H1 (cell line): ENCODE results near the gene PKIB. TPM values are rescaled to one million over a fixed set of nuclear protein-coding genes. Genes with fewer than 3 reads are reported as not detected.

Experiments
- CTCF ChIA-PET: fragments of 300-600 bp; sonication (Branson Sonifier 250); formaldehyde crosslinking; loops from one replicate; lab custom pipeline; 2021; ENCODE audit not compliant: partially characterized antibody; lab: Charles Lee
- POLR2A ChIA-PET: fragments of 300-600 bp; sonication (Branson Sonifier 250); formaldehyde crosslinking; loops from one replicate; lab custom pipeline; 2021; ENCODE audit warnings: inconsistent platforms; ENCODE audit not compliant: partially characterized antibody; lab: Charles Lee
- DNase-seq, 2 experiments: peaks; one replicate each; pipeline versions ENCODE4 v3.0.0 to v3.0.0-alpha.2; 2010 to 2022; ENCODE audit warnings: low spot score in 2 of 2, low read depth in 1 of 2, mixed read lengths in 1 of 2
- FAIRE-seq: peaks from 2 replicates; lab custom pipeline; 2011; peaks lifted over from hg19 to GRCh38; lab: Jason Lieb, UNC
- H2AFZ ChIP-seq: 2 replicates; pipeline ENCODE4 v1.8.1; 2012; ENCODE audit warnings: low read length, inconsistent platforms
- H2AK5ac ChIP-seq: 2 replicates; pipeline ENCODE4 v1.6.1; 2013; ENCODE audit warnings: low read depth, low read length
- H2BK120ac ChIP-seq: replicated peaks from 2 replicates; pipeline ENCODE3; 2013; ENCODE audit warnings: low read depth, low read length, inconsistent platforms
- H2BK12ac ChIP-seq: 2 replicates; pipeline ENCODE4 v1.6.1; 2013; ENCODE audit warnings: low read depth, low read length
- H2BK15ac ChIP-seq: 2 replicates; pipeline ENCODE4 v1.6.1; 2013; ENCODE audit warnings: low read length
- H2BK20ac ChIP-seq: 2 replicates; pipeline ENCODE4 v1.6.1; 2013; ENCODE audit warnings: low read length
- H2BK5ac ChIP-seq: 2 replicates; pipeline ENCODE4 v1.6.1; 2013; ENCODE audit warnings: low read depth, low read length
- H3K14ac ChIP-seq: 2 replicates; pipeline ENCODE4 v1.6.1; 2013; ENCODE audit warnings: inconsistent platforms; ENCODE audit not compliant: insufficient read length
- H3K18ac ChIP-seq: 2 replicates; pipeline ENCODE4 v1.6.1; 2013; ENCODE audit warnings: low read length; ENCODE audit errors: extremely low read depth
- H3K23ac ChIP-seq: 2 replicates; pipeline ENCODE4 v1.6.1; 2013; ENCODE audit warnings: inconsistent platforms; ENCODE audit not compliant: insufficient read length
- H3K23me2 ChIP-seq: 2 replicates; pipeline ENCODE4 v1.6.1; 2013; ENCODE audit warnings: low read depth, low read length
- H3K27ac ChIP-seq: 2 replicates; pipeline ENCODE4 v1.6.1; 2011; ENCODE audit warnings: low read depth, low read length, inconsistent platforms
- H3K27me3 ChIP-seq, 4 experiments: replicated peaks in 1 of 4; 1 replicate in 1 of 4; 2 replicates in 3 of 4; pipeline versions ENCODE4 v1.6.1 to v1.8.1; 2011 to 2013; ENCODE audit warnings: low read length in 3 of 4, mild to moderate bottlenecking in 3 of 4, inconsistent platforms in 2 of 4, mixed read lengths in 2 of 4, moderate library complexity in 1 of 4; ENCODE audit not compliant: control insufficient read depth in 3 of 4, insufficient read depth in 3 of 4; ENCODE audit errors: extremely low read depth in 1 of 4
- H3K36me3 ChIP-seq, 4 experiments: 2 replicates each; pipeline versions ENCODE4 v1.6.1 to v1.8.1; 2011 to 2013; ENCODE audit warnings: mild to moderate bottlenecking in 4 of 4, low read length in 3 of 4, moderate library complexity in 2 of 4, control low read depth in 1 of 4, inconsistent platforms in 1 of 4; ENCODE audit not compliant: insufficient read depth in 4 of 4, control insufficient read depth in 2 of 4
- H3K4ac ChIP-seq: replicated peaks from 2 replicates; pipeline ENCODE3; 2013; ENCODE audit warnings: low read length, low read depth, mixed read lengths, inconsistent platforms; ENCODE audit not compliant: insufficient read length
- H3K4me1 ChIP-seq, 4 experiments: replicated peaks in 1 of 4; 1 replicate in 1 of 4; 2 replicates in 3 of 4; pipeline versions ENCODE4 v1.6.1 to v1.8.1; 2011 to 2013; ENCODE audit warnings: low read length in 3 of 4, inconsistent platforms in 2 of 4, mixed read lengths in 1 of 4; ENCODE audit not compliant: insufficient read depth in 4 of 4, control insufficient read depth in 3 of 4
- H3K4me2 ChIP-seq, 2 experiments: 2 replicates each; pipeline versions ENCODE4 v1.6.1 to v1.8.1; 2011 to 2013; ENCODE audit warnings: low read depth in 2 of 2, low read length in 2 of 2, control low read depth in 1 of 2, inconsistent platforms in 1 of 2, mild to moderate bottlenecking in 1 of 2; ENCODE audit not compliant: insufficient read depth in 1 of 2
- H3K4me3 ChIP-seq, 4 experiments: fragments of 200-600, 300-600 bp in 1 of 4; sonication (generic), shearing (Covaris generic), sonication (Bioruptor Twin) in 1 of 4; 2 replicates each; pipeline versions ENCODE4 v1.5.1 to v1.8.1; 2011 to 2016; ENCODE audit warnings: low read length in 4 of 4, low read depth in 3 of 4, control low read depth in 2 of 4, inconsistent platforms in 2 of 4, mild to moderate bottlenecking in 2 of 4, mixed read lengths in 1 of 4, moderate library complexity in 1 of 4; ENCODE audit not compliant: insufficient read depth in 2 of 4; ENCODE audit errors: extremely low read depth in 1 of 4
- H3K56ac ChIP-seq: replicated peaks from 2 replicates; pipeline ENCODE3; 2013; ENCODE audit warnings: low read depth, mild to moderate bottlenecking, mixed read lengths, low read length, inconsistent platforms; ENCODE audit not compliant: insufficient read length
- H3K79me1 ChIP-seq: 2 replicates; pipeline ENCODE4 v1.6.1; 2013; ENCODE audit warnings: low read depth, low read length, control low read depth
- H3K79me2 ChIP-seq, 2 experiments: 2 replicates each; pipeline versions ENCODE4 v1.6.1 to v1.8.1; 2012 to 2013; ENCODE audit warnings: low read length in 2 of 2, mild to moderate bottlenecking in 2 of 2, inconsistent platforms in 1 of 2; ENCODE audit not compliant: insufficient read depth in 2 of 2, control insufficient read depth in 1 of 2
- H3K9ac ChIP-seq, 4 experiments: replicated peaks in 1 of 4; 1 replicate in 1 of 4; 2 replicates in 3 of 4; pipeline versions ENCODE4 v1.6.1 to v1.8.1; 2011 to 2013; ENCODE audit warnings: low read depth in 3 of 4, low read length in 3 of 4, control low read depth in 2 of 4, mild to moderate bottlenecking in 2 of 4, moderate library complexity in 2 of 4, inconsistent platforms in 1 of 4; ENCODE audit errors: extremely low read depth in 1 of 4
- H3K9me3 ChIP-seq, 2 experiments: 2 replicates each; pipeline versions ENCODE4 v1.6.1 to v1.8.1; 2012 to 2013; ENCODE audit warnings: mild to moderate bottlenecking in 2 of 2, moderate library complexity in 2 of 2, control low read depth in 1 of 2, inconsistent platforms in 1 of 2, low read depth in 1 of 2, low read length in 1 of 2, mixed read lengths in 1 of 2; ENCODE audit not compliant: insufficient read depth in 2 of 2
- H4K20me1 ChIP-seq, 2 experiments: replicated peaks in 1 of 2; 2 replicates each; pipeline versions ENCODE3 to v1.8.1; 2011 to 2013; ENCODE audit warnings: inconsistent platforms in 2 of 2, low read length in 2 of 2, mild to moderate bottlenecking in 1 of 2; ENCODE audit not compliant: insufficient read depth in 2 of 2, control insufficient read depth in 1 of 2
- H4K5ac ChIP-seq: 2 replicates; pipeline ENCODE4 v1.6.1; 2013; ENCODE audit warnings: low read length, low read depth, mixed read lengths, inconsistent platforms; ENCODE audit not compliant: insufficient read length
- H4K8ac ChIP-seq: 2 replicates; pipeline ENCODE4 v1.8.0; 2013; ENCODE audit warnings: mild to moderate bottlenecking, moderate library complexity, low read length, inconsistent platforms; ENCODE audit not compliant: insufficient read depth; ENCODE audit errors: extremely low read depth
- H4K91ac ChIP-seq: replicated peaks from 2 replicates; pipeline ENCODE3; 2013; ENCODE audit warnings: low read length, mixed read lengths, inconsistent platforms; ENCODE audit not compliant: insufficient read length
- NANOG ChIP-seq: IDR thresholded peaks from 2 replicates; pipeline ENCODE4 v1.6.1; 2011; ENCODE audit warnings: low read length, low read depth, mild to moderate bottlenecking, inconsistent platforms; ENCODE audit not compliant: insufficient read depth, poor library complexity, severe bottlenecking
- POLR2A ChIP-seq, 2 experiments: IDR thresholded peaks; 1 replicate in 1 of 2; 2 replicates in 1 of 2; pipeline ENCODE4 v1.6.1; 2011; ENCODE audit warnings: low read depth in 2 of 2, low read length in 2 of 2, mild to moderate bottlenecking in 2 of 2; ENCODE audit errors: control extremely low read depth in 1 of 2
- RNF2 ChIP-seq: fragments of 200-900, 300-1000 bp; sonication (generic); IDR thresholded peaks from 2 replicates; pipeline ENCODE4 v1.7.1; 2016; ENCODE audit warnings: borderline replicate concordance, low read depth, mild to moderate bottlenecking, antibody characterized with exemption, low read length; ENCODE audit not compliant: poor library complexity, severe bottlenecking; ENCODE audit errors: missing control alignments
- SUZ12 ChIP-seq: fragments of 200-600 bp; sonication (generic); IDR thresholded peaks from 2 replicates; pipeline ENCODE4 v1.6.1; 2012; ENCODE audit warnings: mild to moderate bottlenecking, inconsistent platforms, low read length, moderate library complexity, mixed read lengths
- TAF7 ChIP-seq: optimal IDR thresholded peaks from 2 replicates; pipeline ENCODE3; 2011; ENCODE audit warnings: low read depth, mild to moderate bottlenecking, inconsistent platforms, low read length, moderate library complexity, borderline replicate concordance
- WGBS, 2 experiments: shearing (Covaris generic) in 1 of 2; methylation state at CpG; one replicate each; pipeline versions ENCODE4 v1.1.6 to v1.1.7; 2013 to 2015; ENCODE audit warnings: low lambda C conversion rate in 2 of 2, mixed read lengths in 2 of 2, inconsistent platforms in 1 of 2, low coverage in 1 of 2, missing lambda C conversion rate in 1 of 2; ENCODE audit not compliant: insufficient replicate concordance in 2 of 2, insufficient coverage in 1 of 2, insufficient read length in 1 of 2; ENCODE audit errors: extremely low coverage in 1 of 2, missing lambda C conversion rate in 1 of 2; 5-methylcytosine and 5-hydroxymethylcytosine counted together
- polyA plus RNA-seq, 7 experiments: library from polyadenylated mRNA; depleted of rRNA in 3 of 7; stranded (reverse) in 5 of 7; unstranded in 2 of 7; fragments of >200 nt in 5 of 7; fragments of 200-250 nt in 2 of 7; gene quantifications; 1 replicate in 5 of 7; 2 replicates in 1 of 7; 4 replicates in 1 of 7; pipeline versions ENCODE4 v1.2.1 to v1.2.3, GENCODE V29; 2011 to 2013; ENCODE audit warnings: missing spikeins in 2 of 7, mixed read lengths in 2 of 7
- total RNA-seq: library from RNA; stranded (reverse); fragmentation: NEBNext Ultra II Directional; extraction: Animal tissue kit (Norgen Biotek cat#: 25700); gene quantifications from 2 replicates; pipeline ENCODE4 v1.2.1, GENCODE V29; 2021

Gene PKIB
- total and polyA plus RNA-seq, 2 of the 8 experiments (the other 6 are each of a cell fraction or from before 2014, with no cell fraction given): 13.5 to 73.3 TPM

DNA sequence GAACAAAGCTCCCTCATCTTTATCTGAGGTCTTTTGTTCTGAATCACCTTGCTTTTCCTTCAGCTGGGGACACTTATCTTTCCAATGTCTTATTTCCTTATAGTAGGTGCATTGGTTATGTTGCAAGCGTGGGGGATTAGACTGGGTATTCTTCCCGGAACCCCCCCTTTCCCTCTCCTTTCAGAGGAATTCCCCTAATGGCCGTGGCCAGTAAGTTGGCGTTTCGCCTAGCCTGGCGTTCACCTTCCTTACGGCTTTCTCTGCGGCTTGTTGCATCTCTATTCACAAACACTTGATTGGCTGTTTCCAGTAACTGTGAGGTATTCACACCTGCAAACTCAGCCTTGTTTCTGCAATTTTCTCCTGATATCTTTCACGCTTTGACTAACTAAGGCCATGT lies 136.5 kb downstream of the PKIB start:
- ChIA-PET POLR2A (no interaction called here), CTCF (interaction anchor here (1.0 to 8.7 kb wide), 6 partner anchors 16 to 92 kb away, joined by 4 to 103 read pairs (median 10); no protein-coding TSS in a partner anchor)
- H2BK12ac ChIP-seq: no peak overlapping the region
- H2AFZ ChIP-seq: no peak overlapping the region
- no peak overlapping the region for H4K5ac ChIP-seq
- H3K79me1 ChIP-seq: no peaks in the 10 kb centered on the region
- no peaks in the 10 kb centered on the region for H3K36me3 ChIP-seq
- H4K20me1 ChIP-seq: no peaks in the 10 kb centered on the region
- H4K8ac ChIP-seq: no peak overlapping the region
- no peak overlapping the region for H3K14ac ChIP-seq
- no peak overlapping the region for H2BK120ac ChIP-seq
- H2BK5ac ChIP-seq: no peak overlapping the region
- peaks cover 3% of the 10 kb centered on the region in 2 experiments; a peak in 1 of 4 replicates for H3K9me3 ChIP-seq
- H2AK5ac ChIP-seq: no peak overlapping the region
- H3K23me2 ChIP-seq: no peaks in the 10 kb centered on the region
- H3K4me3 ChIP-seq: no peak overlapping the region
- FAIRE-seq: no peak
- no peak overlapping the region for H3K4me2 ChIP-seq
- 87% methylated on average over 9 of the region's 9 CpGs; no CpG with 5 or more reads in 1 of the 2 experiments for WGBS, 2 experiments
- H3K4ac ChIP-seq: no peak overlapping the region
- no peak for TF ChIP-seq POLR2A (IDR thresholded peaks at IDR 0.05; ENCODE audit: control extremely low read depth in 1 of 2, low read depth in 2 of 2, low read length in 2 of 2)
- no peak for TF ChIP-seq TAF7
- TF ChIP-seq NANOG: no peak
- no peak for TF ChIP-seq SUZ12
- no peak for TF ChIP-seq RNF2
- TF ChIP-seq, all 59 proteins: peak for 0
- no peak for DNase-seq
- Histone ChIP-seq H3K9ac (no peak overlapping the region), H4K91ac (no peak overlapping the region), H3K27ac (no peak overlapping the region), H3K56ac (no peak overlapping the region), H3K23ac (no peak overlapping the region), H3K4me1 (no peaks in the 10 kb centered on the region), H2BK20ac (no peak overlapping the region), H3K18ac (no peak overlapping the region), H3K79me2 (no peaks in the 10 kb centered on the region), H3K27me3 (no peaks in the 10 kb centered on the region), H2BK15ac (no peak overlapping the region)
